ENCODE data around the gene CBLN3. TPM values are rescaled to one million over a fixed set of nuclear protein-coding genes. Genes with fewer than 3 reads are reported as not detected.
"Not testable (repeated sequence)": the region's sequence is repeated elsewhere in the genome, so short reads cannot be mapped to it uniquely, and the experiment has no call there.

The CBLN3 gene
- 1 to 10 TPM; 8.6 to 9.5 TPM for total RNA-seq

DNA sequence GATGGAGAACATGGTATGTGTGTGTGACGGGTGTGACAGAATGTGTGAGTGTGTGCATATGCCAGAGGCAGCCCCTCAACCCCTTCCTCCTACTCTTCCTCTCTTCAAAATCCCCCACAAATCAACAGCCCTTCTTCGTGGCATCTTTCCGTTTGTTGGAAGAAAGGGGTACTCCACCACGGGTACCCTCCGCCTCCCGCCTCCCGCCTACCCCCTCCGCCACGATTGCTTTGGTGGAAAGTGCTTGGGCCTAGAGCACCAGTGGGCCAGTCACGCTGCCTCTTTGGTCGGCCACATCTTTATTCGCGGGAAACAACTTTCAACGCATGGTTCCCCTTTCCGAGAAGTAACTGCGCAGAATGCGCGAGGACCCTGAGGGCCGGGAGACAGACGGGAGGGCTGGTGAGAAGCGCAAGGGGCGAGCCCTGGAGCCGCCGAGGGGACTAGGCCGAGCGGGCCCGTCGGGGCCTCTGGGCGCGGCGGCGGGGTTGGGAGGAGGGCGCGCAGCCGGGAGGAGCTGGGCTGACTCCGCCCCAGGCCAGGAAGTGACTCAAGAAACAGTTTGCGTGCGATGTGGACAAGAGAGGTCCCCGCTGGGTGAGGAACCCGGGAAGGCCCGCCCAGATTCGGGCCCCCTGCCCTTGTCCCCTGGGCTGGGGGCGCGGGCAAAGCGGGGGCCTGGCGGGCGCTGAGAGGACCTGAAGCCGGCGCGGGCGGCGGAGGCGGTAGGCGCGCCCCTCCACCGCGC lies at the start of gene CBLN3, which contains the start of gene KHNYN:
CBLN3 (minus strand) TSS at position 274 of the 748 bp plus-strand sequence. CDS start 614 bp downstream, outside the sequence.
KHNYN (plus strand) TSS at position 560 of the 748 bp plus-strand sequence. CDS start 777 bp downstream, outside the sequence.
- peak; percentile 91 for DNase-seq
- peak within 1 kb of the TSS; percentile 93 for H3K27ac Mint-ChIP-seq
- H3K36me3 Mint-ChIP-seq (ENCODE audit: low read depth): peaks cover 40% of the 10 kb centered on the region
- no peaks in the 10 kb centered on the region for H3K9me3 Mint-ChIP-seq
- H3K4me1 Mint-ChIP-seq: peaks cover 67% of the 10 kb centered on the region
- H3K27me3 Mint-ChIP-seq: no peaks in the 10 kb centered on the region
- CTCF ChIA-PET: interaction anchor here (0.9 to 12.2 kb wide), 7 partner anchors 13 to 269 kb away, joined by 3 to 494 read pairs (median 54); partner anchors contain the start of genes ADCY4, CHMP4A, CIDEB and IRF9
- H3K4me3 Mint-ChIP-seq: peak within 1 kb of the TSS; percentile 92
- POLR2A ChIA-PET: interaction anchor here (0.6 to 10.0 kb wide), 40 partner anchors 8 to 350 kb away, joined by 3 to 221 read pairs (median 8); partner anchors contain the start of genes ADCY4, CHMP4A, CIDEB and DCAF11

DNA sequence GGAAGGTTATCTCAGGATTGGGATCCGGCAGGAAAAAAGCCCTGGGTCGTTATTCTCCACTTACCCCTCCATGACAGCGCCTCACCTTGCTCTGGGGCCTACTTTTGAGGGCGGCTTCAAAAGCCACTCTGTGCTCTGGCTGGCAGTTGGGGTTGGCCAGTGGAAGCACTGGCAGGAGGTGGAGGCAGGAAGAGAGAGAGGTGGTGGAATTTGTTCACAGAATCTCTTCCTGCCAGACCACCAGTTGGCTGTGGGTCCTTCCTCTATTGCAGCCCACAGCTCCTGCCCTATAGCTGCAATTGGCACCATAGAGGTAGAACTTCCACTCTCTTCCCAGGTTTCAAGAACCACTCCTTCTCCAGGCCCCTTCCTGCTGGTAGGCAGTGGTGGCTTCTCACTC lies 45.8 kb upstream of the CBLN3 start:
- Mint-ChIP-seq H3K36me3 (ENCODE audit: low read depth) (no peaks in the 10 kb centered on the region), H3K4me1 (no peaks in the 10 kb centered on the region), H3K27ac (no peak overlapping the region), H3K27me3 (no peaks in the 10 kb centered on the region), H3K9me3 (no peaks in the 10 kb centered on the region), H3K4me3 (no peak overlapping the region)
- ChIA-PET POLR2A (no interaction called here), CTCF (interaction anchor here (1.9 kb wide), 1 partner anchor 235 kb away, joined by 5 read pairs; no protein-coding TSS in a partner anchor)
- DNase-seq: no peak

DNA sequence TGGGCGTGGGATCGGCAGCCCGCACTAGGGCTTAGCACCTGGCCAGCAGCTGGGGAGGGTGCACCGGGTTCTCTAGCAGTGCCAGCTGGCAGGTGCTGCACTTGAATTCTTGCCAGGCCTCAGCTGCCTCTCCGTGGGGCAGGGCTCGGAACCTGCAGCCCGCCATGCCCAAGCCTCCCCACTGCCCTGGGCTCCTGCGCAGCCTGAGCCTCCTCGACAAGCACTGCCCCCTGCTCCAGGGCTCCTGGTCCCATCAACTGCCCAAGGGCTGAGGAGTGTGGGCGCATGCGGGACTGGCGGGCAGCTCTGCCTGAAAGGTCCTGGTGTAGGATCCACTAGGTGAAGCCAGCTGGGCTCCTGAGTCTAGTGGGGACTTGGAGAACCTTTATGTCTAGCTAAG lies 43.7 kb upstream of the CBLN3 start:
- POLR2A ChIA-PET: no interaction called here
- Mint-ChIP-seq H3K36me3 (ENCODE audit: low read depth) (no peaks in the 10 kb centered on the region), H3K27me3 (no peaks in the 10 kb centered on the region), H3K9me3 (no peaks in the 10 kb centered on the region), H3K4me3 (no peak overlapping the region), H3K27ac (no peak overlapping the region), H3K4me1 (no peaks in the 10 kb centered on the region)
- CTCF ChIA-PET: no interaction called here
- DNase-seq: no peak

DNA sequence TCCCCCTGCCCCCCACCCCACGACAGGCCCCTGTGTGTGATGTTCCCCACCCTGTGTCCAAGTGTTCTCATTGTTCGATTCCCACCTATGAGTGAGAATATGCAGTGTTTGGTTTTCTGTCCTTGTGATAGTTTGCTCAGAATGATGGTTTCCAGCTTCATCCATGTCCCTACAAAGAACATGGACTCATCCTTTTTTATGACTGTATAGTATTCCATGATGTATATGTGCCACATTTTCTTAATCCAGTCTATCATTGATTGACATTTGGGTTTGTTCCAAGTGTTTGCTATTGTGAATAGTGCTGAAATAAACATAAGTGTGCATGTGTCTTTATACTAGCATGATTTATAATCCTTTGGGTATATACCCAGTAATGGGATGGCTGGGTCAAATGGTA lies 41.0 kb upstream of the CBLN3 start:
- H3K36me3 Mint-ChIP-seq (ENCODE audit: low read depth); H3K4me1 Mint-ChIP-seq; H3K27me3 Mint-ChIP-seq; CTCF ChIA-PET; DNase-seq; H3K9me3 Mint-ChIP-seq; H3K27ac Mint-ChIP-seq; POLR2A ChIA-PET; H3K4me3 Mint-ChIP-seq: not testable (repeated sequence)

DNA sequence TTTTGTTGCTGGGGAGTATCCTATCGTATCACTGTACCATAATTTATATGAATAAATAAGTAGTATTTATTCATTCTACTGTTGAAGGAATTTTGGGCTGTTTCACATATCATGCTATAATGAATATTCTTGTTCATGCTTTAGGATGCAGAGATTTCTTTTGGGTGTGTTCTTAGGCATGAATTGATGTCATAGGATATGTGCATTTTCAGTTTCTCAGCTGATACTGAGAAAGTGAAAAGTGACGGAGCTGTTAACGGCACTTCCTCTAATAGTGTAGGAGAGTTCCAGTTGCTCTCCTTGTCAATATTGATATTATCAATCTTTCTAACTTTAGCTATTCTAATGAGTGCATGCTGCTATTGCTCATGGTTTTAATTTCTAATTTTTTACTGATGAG lies 36.3 kb upstream of the CBLN3 start:
- POLR2A ChIA-PET: no interaction called here
- no peak for DNase-seq

DNA sequence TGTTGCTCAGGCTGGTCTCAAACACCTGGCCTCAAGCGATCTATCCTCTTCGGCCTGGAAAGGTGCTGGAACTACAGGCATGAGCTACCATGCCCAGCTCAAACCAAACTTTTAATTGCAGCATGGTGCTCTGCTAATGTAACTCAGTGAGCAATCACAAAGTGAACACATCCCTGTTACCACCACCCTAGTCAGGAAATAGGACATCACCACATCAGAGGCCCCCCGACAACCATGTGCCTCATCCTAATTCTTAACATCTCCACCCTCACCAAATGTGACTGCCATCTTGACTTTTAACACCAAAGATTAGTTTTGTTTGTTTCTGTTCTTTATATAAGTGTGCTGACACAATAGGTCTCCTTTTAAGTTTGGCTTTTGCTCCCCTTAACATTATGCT lies 35.9 kb upstream of the CBLN3 start:
- Mint-ChIP-seq H3K4me3 (no peak overlapping the region), H3K36me3 (ENCODE audit: low read depth) (peaks cover 3% of the 10 kb centered on the region), H3K9me3 (no peaks in the 10 kb centered on the region), H3K27ac (no peak overlapping the region), H3K4me1 (peaks cover 12% of the 10 kb centered on the region), H3K27me3 (no peaks in the 10 kb centered on the region)
- POLR2A ChIA-PET: no interaction called here
- no peak for DNase-seq
- CTCF ChIA-PET: no interaction called here

More for the DNA sequence above, 36.3 kb upstream of the CBLN3 start:
- Mint-ChIP-seq H3K4me1 (peaks cover 12% of the 10 kb centered on the region), H3K4me3 (no peak overlapping the region), H3K9me3 (no peaks in the 10 kb centered on the region), H3K36me3 (ENCODE audit: low read depth) (peaks cover 3% of the 10 kb centered on the region), H3K27ac (no peak overlapping the region), H3K27me3 (no peaks in the 10 kb centered on the region)
- CTCF ChIA-PET: no interaction called here

DNA sequence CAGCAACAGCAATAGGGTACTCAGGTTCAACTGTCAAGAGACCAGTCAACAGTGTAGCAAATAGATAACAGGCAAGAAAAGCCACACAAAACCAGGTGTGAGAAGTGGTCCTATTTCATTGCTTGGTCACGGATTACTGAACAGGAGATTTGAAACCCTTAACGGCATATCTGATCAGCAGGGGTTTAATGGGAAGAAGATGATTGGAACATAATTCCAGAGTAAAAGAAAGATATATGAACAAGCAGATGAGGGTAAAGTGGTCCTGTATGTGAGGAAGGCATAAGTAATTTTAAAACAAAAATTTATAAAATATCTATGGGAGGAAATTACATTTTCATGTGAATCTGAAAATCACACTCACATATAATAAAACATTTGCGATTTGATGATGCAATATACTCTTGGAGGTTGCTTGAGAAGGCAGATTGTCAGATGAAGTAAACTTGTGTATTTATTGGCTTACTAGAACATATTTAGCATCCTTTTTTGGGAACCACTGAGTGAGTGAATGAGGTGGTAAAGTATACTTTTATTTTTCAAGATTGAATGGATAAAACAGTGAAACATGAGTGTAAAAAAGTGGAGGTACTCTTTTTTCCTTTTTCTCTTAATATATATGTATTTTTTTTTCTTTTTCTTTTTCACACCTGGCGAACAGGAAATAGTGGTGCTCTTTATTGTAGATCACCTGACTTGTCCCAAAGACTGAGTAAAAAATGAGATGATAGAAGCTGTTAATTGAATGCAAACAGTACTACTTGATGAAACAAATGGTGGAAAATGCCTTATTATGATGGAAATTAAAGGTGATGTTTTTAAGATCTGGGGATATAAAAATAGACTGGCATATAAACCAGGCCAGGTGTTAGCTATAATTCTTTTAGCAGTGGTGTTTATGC lies 34.7 kb upstream of the CBLN3 start:
- POLR2A ChIA-PET: no interaction called here
- H3K9me3 Mint-ChIP-seq: no peaks in the 10 kb centered on the region
- no peak overlapping the region for H3K27ac Mint-ChIP-seq
- H3K4me3 Mint-ChIP-seq: no peak overlapping the region
- H3K4me1 Mint-ChIP-seq: peaks cover 12% of the 10 kb centered on the region
- CTCF ChIA-PET: no interaction called here
- H3K27me3 Mint-ChIP-seq: no peaks in the 10 kb centered on the region
- H3K36me3 Mint-ChIP-seq (ENCODE audit: low read depth): peaks cover 3% of the 10 kb centered on the region
- no peak for DNase-seq

DNA sequence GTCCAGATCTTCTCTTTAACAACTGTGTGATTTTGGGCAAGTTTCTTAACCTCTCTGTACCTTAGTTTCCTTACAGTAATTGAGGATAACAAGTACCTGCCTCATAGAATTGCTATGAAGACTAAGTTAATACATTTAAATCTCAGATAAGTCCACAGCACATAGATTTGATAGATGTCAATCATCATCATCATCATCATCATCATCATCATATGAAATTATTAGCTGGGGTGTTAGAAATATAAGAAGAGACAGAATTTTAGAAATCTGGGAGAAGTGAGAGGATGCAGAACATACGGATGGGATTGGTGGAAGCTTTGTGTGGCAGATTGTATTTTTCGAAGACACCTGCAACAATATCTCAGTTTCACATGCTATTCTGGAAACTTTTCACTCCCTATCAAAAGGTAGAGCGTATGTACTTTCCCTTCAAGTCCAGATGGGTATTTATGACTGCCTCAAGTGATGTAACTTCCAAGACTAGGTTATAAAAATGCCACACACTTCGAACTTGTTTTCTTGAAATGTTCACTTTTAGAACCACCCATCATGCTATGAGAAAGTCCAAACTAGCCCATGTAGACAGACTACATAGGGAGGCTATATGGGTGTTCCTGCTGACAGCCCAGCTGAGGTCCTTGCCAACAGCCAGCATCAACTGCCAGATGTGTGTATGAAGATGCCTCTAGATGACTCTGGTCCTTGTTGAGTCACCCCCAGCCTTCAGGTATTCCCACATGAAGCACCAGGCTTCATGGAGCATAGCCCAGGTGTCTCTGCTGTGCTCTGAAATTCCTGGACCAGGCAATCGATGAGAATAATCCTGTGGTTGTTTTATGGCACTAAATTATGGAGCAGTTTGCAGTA lies 33.8 kb upstream of the CBLN3 start:
- ChIA-PET POLR2A (no interaction called here), CTCF (no interaction called here)
- Mint-ChIP-seq H3K36me3 (ENCODE audit: low read depth) (peaks cover 3% of the 10 kb centered on the region), H3K27me3 (no peaks in the 10 kb centered on the region), H3K9me3 (no peaks in the 10 kb centered on the region), H3K27ac (no peak overlapping the region), H3K4me1 (peaks cover 12% of the 10 kb centered on the region), H3K4me3 (no peak overlapping the region)
- no peak for DNase-seq

DNA sequence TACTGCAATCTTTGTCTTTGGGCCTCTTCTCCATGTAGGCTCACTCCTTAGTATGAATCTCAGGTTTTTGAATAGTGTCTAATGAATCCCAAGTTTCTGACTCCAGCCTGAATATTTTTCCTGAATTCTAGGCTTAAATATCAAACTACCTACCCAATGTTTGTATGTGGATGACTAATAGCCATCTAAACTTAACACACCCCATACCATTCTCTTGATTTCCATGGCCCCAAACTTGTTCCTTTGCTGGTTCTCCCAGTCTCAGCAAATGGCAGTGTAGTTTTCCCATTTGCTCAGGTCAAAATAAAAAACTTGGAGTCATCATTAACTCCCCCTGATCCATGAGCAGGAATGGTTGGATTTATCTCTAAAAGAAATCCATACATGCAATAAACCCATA lies 31.9 kb upstream of the CBLN3 start:
- peaks cover 6% of the 10 kb centered on the region for H3K9me3 Mint-ChIP-seq
- H3K27ac Mint-ChIP-seq: no peak overlapping the region
- CTCF ChIA-PET: no interaction called here
- H3K4me1 Mint-ChIP-seq: peaks cover 20% of the 10 kb centered on the region
- no peaks in the 10 kb centered on the region for H3K27me3 Mint-ChIP-seq
- POLR2A ChIA-PET: no interaction called here
- H3K4me3 Mint-ChIP-seq: no peak overlapping the region
- no peak for DNase-seq
- H3K36me3 Mint-ChIP-seq (ENCODE audit: low read depth): peaks cover 12% of the 10 kb centered on the region

DNA sequence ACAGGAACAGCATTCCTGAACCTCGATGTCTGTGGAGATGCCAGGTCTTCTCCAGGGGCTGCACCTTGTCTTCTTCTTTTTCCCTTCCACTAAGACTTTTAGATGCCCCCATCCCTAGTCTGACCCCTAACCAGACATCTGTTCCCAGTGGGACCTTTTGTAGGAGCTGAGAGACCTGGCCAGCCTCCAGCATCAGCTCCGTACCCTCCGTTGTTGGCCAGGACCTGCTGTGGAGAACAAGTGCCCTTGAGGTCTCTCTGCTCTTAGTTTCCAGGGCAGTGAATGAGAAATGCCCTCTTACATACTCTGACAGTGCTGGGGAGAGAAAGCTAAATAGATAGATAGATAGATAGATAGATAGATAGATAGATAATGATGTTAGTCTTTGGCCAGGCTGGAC lies 29.9 kb upstream of the CBLN3 start:
- H3K27me3 Mint-ChIP-seq: no peaks in the 10 kb centered on the region
- ChIA-PET CTCF (no interaction called here), POLR2A (interaction anchor here (0.8 kb wide), 1 partner anchor 16 kb away, joined by 4 read pairs; no protein-coding TSS in a partner anchor)
- no peak for DNase-seq
- peaks cover 14% of the 10 kb centered on the region for H3K4me1 Mint-ChIP-seq
- H3K27ac Mint-ChIP-seq: no peak overlapping the region
- peaks cover 10% of the 10 kb centered on the region for H3K9me3 Mint-ChIP-seq
- peaks cover 16% of the 10 kb centered on the region for H3K36me3 Mint-ChIP-seq (ENCODE audit: low read depth)
- H3K4me3 Mint-ChIP-seq: no peak overlapping the region

DNA sequence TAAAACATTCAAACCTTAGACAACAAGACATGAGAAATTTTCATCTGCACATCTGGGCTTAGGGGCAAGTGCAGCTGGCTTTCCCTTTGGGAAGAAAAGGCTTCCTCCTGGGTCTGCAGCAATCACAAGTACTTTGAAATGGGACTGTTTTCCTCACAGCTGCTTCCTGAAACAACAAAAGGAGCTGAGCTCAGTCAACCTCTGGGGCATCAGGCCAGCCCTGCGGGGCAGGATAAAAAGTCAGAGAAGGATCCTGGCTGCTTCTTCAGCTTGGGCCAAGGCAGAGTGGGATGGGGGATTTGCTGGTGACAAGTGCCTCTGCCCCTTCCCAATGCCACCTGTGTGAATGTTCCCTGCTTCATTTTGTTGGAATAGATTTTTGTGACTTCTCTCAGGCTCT lies 29.3 kb upstream of the CBLN3 start:
- Mint-ChIP-seq H3K9me3 (peaks cover 10% of the 10 kb centered on the region), H3K27ac (no peak overlapping the region), H3K4me1 (peaks cover 12% of the 10 kb centered on the region), H3K36me3 (ENCODE audit: low read depth) (peaks cover 20% of the 10 kb centered on the region), H3K4me3 (no peak overlapping the region), H3K27me3 (no peaks in the 10 kb centered on the region)
- no peak for DNase-seq
- POLR2A ChIA-PET: no interaction called here
- CTCF ChIA-PET: interaction anchor here (0.8 to 0.9 kb wide), 2 partner anchors 16 to 25 kb away, joined by 3 to 6 read pairs; partner anchors contain the start of gene SDR39U1

DNA sequence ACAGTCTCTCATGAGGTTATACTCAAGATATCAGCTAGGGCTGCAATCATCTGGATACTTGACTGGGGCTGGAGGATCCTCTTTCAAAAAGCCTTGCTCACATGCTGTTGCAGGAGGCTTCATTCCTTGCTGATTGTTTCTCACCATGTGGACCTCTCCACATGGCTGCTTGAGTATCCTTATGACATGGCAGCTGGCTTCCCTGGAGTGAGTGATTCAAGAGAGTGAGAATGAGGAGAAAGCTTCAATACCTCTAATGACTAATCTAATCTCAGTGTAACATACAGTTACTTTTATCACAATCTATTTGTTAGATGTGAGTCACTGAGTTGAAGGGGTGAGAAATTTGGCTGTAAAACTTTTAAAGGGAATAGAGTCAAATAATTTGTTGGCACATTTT lies 27.5 kb upstream of the CBLN3 start:
- Mint-ChIP-seq H3K4me3 (no peak overlapping the region), H3K36me3 (ENCODE audit: low read depth) (peaks cover 31% of the 10 kb centered on the region), H3K4me1 (peaks cover 9% of the 10 kb centered on the region), H3K27me3 (no peaks in the 10 kb centered on the region), H3K9me3 (peaks cover 10% of the 10 kb centered on the region), H3K27ac (no peak overlapping the region)
- POLR2A ChIA-PET: no interaction called here
- CTCF ChIA-PET: interaction anchor here (1.9 kb wide), 1 partner anchor 25 kb away, joined by 6 read pairs; no protein-coding TSS in a partner anchor
- DNase-seq: no peak

All from activated CD4-positive, alpha-beta memory T cell treated with anti-CD3 and anti-CD28 coated beads, Interleukin-2, amount 10 ng/mL, durations not matched to agents 7 days and 5 days (primary cell).